ENCODE measurements around the gene TTC39C.

Gene TTC39C

GRCh38 chr18:24177499-24178133 lies 163.1 kb downstream of the TTC39C start:
- DNase-seq (ENCODE audit: extremely low read depth in 1 of 2, low read depth in 1 of 2), result no peak

DNA sequence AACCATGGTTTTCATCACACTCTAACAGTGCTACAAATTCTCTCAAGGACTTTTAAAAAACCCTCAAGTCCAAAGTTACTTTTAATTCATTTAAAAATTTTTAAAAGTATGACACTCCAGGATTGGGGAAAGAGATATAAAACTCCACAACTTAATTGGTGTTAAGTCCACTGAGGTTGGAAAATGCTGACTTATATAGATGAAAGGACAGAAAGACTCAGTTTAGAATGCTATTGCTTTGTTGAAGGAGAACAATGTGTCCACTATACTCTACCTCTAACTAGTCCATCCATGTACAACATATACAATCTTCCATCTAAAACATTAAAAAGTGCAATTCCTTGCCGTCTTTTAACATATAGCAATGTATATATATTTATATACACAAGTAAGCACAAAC lies 165.5 kb downstream of the TTC39C start:
- DNase-seq (ENCODE audit: extremely low read depth in 1 of 2, low read depth in 1 of 2), result no peak

GRCh38 chr18:24181806-24182205 lies 167.3 kb downstream of the TTC39C start:
- DNase-seq (ENCODE audit: extremely low read depth in 1 of 2, low read depth in 1 of 2), result no peak
